HG03159 (cell line): Measurements from ENCODE around the gene HOXD3.

Experiments used
- ATAC-seq: cut with Tn5 transposase; IDR thresholded peaks from one replicate; pipeline ENCODE4 v1.9.1; 2021; ENCODE audit warnings: mild to moderate bottlenecking, moderate library complexity; ENCODE audit not compliant: unreplicated experiment

Gene HOXD3

GRCh38 chr2:176174824-176175708 is 18.0 kb downstream of the HOXD3 start:
- no peak for ATAC-seq

- no peak for ATAC-seq
Observed at GRCh38 chr2:176175709-176176607, 18.9 kb downstream of the HOXD3 start.

GRCh38 chr2:176177580-176178037 is 20.5 kb downstream of the HOXD3 start:
- no peak for ATAC-seq

GRCh38 chr2:176178038-176178756 is 21.1 kb downstream of the HOXD3 start:
- no peak for ATAC-seq

- ATAC-seq, result no peak
Observed at GRCh38 chr2:176178757-176179295, 21.7 kb downstream of the HOXD3 start.

- ATAC-seq, result no peak
Observed at GRCh38 chr2:176181551-176181950, 24.4 kb downstream of the HOXD3 start.

- ATAC-seq, result no peak
Observed at GRCh38 chr2:176182671-176183070, 25.6 kb downstream of the HOXD3 start.

GRCh38 chr2:176184749-176185148 is 27.6 kb downstream of the HOXD3 start:
- ATAC-seq, result no peak

- no peak for ATAC-seq
Observed at GRCh38 chr2:176186024-176186423, 28.9 kb downstream of the HOXD3 start.

- no peak for ATAC-seq
Observed at GRCh38 chr2:176187200-176187898, 30.2 kb downstream of the HOXD3 start.

GRCh38 chr2:176187899-176188773 is 31.0 kb downstream of the HOXD3 start, which contains the start of gene HOXD1:
HOXD1 (plus strand) TSS chr2:176188668; CDS start chr2:176188802, 134 bp downstream.
- ATAC-seq, result no peak

GRCh38 chr2:176188774-176189680 is 31.9 kb downstream of the HOXD3 start:
- no peak for ATAC-seq

GRCh38 chr2:176189681-176190641 is 32.9 kb downstream of the HOXD3 start:
- no peak for ATAC-seq

- ATAC-seq, result no peak
Observed at GRCh38 chr2:176192351-176192750, 35.2 kb downstream of the HOXD3 start.

GRCh38 chr2:176193048-176193447 is 35.9 kb downstream of the HOXD3 start:
- no peak for ATAC-seq

- ATAC-seq, result no peak
Observed at GRCh38 chr2:176199902-176200301, 42.8 kb downstream of the HOXD3 start.

- no peak for ATAC-seq
Observed at GRCh38 chr2:176200971-176201370, 43.9 kb downstream of the HOXD3 start.
